GM18511 (cell line): ENCODE measurements around the gene LZTR1.

ENCODE experiments used
- ATAC-seq: cut with Tn5 transposase; IDR thresholded peaks from one replicate; pipeline ENCODE4 v1.9.1; 2021; ENCODE audit warnings: mild to moderate bottlenecking, moderate library complexity; ENCODE audit not compliant: unreplicated experiment

Gene LZTR1

DNA sequence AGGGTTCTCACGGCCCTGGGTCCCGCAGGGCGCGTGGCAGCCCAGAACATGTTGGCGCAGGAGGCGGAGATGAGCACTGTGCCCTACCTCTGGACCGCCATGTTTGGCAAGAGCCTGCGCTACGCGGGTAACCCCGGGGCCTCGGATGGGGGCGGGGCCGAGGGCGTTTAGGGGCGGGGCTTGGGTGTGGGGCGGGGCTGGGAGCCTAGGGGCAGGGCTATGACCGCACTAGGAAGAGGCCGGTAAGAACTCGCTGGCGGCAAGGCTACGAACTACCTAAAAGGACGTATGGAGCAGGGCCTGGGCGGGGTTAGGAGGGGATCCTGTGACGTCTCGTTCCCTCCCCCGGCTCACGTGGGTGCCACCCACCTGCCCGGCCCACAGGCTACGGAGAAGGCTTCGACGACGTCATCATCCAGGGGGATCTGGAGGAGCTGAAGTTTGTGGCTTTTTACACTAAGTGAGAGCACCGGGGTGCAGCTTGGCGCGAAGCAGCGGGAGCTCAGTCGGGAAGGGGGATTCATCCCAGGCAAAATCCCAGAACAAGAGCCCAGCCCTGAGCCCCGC, 2.8 kb upstream of the LZTR1 start:
- no peak for ATAC-seq

DNA sequence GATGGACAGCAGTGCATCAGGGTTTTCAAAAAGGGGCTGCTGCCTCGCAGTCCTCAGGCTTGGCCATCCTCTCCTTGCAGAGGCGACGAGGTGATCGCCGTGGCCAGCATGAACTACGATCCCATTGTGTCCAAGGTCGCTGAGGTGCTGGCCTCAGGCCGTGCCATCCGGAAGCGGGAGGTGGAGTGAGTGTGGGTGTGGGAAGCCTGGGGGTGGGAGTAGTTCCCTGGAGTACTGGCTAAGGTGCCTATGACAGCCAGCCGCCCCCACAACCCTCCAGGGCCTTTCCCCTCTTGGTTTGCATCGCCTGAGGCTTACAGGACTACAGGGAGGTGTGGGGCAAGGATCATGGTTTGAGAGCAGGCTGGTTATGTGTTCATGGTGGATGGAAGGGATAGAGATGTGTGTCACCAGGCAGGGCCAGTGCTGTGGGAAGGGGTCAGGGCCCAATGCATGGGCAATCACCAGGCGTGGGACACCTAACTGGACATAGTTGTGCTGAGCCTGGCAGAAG, 2.1 kb upstream of the LZTR1 start:
- ATAC-seq, result no peak

DNA sequence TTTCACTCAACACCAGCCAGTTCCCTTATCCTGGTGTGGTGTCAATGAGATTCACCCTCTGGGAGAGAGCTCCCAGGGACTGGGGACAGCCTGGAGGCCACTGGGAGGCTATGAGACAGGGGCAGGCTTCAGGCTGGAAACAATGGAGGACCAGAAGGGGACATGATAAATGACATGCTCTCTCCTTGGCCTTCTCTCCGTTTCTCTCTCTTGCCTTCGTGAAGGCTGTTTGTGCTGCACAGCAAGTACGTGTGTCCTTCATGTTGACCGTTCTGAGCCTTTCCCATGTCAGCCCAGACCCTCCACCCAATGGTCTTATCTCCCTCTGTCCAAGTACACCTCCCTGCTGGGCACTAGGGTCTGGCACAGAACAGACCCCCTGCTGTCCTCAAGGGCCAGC, 1.6 kb upstream of the LZTR1 start:
- no peak for ATAC-seq

DNA sequence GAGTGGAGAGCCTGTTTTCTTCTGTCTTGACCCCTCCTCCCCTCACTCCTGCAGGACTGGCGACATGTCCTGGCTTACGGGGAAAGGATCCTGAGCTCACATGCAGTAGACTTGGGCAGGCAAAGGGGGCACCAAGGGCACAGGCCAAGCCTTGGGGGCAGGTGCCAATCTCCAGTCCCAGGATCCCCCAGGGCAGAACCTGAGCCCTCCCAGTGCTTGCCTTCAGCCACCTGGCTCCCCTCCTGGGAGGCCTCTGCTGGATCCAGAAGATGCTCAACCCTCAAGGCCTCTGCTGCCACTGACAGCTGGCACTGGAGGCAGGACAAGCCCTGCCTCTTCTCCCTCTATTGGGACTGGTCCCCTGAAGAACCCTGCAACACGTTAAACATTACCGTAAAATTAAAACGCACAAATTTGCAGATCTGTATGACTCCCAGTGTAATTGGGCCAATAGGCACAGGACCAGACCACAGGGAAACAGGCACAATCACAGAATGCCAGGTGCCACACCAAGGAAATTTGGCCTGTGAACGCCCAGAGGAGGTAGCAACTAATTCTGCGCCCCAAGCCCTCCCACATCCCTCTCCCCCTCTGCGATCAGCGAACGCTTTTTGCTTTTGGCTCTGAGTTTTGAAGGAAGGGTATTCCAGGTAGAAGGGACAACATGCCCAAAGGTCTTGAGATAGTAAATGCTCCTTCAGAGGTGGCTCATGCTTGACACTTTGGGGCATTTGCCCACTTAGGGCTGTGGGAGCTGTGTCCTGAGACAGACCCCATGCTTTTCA, 967 bp upstream of the LZTR1 start:
- ATAC-seq, result no peak

DNA sequence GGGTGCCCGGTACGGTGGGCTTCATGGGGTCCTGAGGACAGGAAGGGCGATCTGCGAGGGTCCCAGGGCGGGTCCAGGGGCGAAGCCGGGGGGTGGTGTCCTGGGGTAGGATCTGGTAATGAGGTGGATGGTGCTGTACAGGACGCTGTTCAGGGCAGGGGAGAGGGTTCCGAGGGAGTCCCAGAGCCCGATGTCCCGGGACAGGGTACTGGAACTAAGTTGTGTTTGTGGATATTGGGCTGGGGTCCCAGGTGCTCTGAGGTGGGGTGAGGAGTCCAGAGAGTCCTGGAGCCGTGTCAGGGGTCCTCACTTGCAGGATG, 426 bp downstream of the LZTR1 start:
- ATAC-seq, result peak; percentile 33

DNA sequence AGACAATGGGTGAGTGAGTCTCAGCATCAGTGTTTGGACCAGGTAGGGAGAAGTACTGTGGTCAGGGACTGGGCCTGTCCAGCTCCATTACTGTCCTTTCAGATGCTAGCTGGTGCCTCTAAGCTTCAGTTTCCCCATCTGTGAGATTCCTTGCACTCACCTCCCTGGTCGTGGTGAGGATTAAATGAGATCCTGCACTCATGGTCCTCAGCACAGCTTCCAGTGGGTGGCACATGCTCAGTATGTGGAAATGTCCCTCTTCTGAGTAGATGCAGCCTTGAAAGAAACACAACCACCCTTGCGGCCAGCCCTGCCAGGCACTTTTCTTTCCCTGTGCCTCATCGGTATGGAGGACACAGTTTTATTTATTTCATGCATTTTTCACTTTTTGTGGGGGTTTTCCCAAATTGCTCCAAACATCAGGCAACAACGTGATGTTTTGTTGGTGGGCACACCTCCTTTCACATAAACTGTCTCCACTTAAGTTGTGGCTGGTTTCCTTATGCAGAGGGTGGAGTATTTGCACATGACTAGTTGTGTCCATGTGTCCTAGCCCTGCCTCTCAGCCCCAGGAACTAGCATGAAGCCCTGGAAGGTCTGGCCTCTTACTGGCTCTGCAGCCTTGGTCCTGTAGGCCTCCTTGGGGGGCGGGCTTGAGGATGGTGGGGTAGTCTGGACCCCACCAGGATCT, 1.1 kb downstream of the LZTR1 start:
- ATAC-seq, result no peak

DNA sequence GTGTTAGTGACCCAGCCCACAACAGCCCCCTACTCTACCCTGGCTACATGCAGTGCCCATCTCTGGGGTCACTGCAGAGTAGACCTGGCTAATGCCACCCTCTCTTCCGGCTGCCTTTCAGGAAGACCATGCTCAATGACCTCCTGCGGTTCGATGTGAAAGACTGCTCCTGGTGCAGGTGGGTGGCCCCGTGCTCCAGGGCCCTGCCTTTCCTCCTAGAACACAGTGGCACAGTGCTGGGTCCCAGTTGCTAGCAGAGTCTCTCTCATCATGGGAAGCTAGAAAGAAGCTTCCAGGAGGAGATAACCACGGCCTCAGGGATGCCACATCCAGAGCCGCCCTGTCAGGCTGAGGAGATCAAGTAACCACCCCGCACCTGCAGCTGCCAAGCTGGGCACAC, 3.6 kb downstream of the LZTR1 start:
- no peak for ATAC-seq

DNA sequence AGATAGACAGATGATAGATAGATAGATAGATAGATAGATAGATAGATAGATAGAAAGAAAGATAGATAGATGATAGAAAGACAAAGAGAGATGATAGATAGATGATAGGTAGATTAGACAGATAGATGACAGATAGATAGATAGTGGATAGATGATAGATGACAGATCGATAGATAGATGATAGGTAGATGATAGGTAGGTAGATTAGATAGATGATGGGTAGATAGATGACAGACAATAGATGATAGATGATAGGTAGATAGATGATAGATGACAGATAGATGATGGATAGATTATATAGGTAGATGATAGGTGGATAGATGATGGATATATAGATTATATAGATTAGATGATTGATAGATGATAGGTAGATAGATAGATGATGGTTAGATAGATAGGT, 4.3 kb downstream of the LZTR1 start:
- ATAC-seq, result no peak

DNA sequence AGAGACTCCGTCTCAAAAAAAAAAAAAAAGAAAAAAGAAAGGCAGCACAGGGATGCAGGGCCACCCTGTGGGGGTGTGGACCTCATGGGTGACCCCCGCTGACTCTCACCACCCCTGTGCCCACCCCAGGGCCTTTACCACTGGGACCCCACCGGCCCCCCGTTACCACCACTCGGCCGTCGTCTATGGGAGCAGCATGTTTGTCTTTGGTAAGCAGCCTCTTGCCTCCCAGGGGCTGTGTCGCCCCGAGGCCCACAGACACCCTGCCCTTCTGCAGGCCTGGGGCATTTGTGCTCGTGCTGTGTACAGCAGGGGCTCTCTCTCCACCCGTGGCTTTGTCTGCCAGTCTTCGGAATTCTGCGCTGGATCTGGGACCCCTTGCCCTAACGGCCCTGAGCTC, 5.3 kb downstream of the LZTR1 start:
- ATAC-seq, result no peak

DNA sequence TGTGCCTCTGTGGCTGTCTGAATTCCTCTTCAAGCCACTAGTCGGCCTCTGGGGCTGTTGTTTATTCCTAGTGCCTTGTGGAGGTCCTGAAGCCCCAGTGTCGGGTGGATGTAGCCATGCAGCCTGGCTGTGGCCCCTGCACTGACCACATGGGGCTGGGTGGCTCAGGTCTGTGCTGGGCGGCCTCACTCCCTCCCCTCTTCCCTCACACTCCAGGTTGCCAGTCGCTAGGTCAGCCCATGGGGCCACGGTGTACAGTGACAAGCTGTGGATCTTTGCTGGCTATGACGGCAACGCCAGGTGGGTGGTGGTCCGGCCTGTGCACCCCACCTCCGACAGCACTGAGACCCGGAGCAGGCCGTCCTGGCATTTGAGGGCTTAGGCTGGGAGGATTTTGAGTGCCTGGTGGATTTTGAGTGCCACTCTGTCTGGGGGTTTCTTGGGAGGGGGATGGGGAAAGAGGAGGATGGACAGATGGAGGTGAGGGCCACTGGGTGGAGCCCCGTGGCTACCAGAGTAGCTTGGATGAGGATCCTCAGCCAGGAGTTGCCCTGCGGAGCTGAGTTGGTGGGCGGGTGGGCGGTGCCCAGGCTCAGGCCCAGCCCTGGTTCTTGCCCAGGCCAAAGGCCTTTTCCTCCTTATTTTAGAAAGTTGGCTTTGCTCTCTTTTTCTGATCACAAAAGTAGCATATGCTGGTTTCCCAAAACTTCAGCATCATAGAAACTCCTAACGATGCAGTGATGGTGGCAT, 6.7 kb downstream of the LZTR1 start:
- ATAC-seq, result no peak

DNA sequence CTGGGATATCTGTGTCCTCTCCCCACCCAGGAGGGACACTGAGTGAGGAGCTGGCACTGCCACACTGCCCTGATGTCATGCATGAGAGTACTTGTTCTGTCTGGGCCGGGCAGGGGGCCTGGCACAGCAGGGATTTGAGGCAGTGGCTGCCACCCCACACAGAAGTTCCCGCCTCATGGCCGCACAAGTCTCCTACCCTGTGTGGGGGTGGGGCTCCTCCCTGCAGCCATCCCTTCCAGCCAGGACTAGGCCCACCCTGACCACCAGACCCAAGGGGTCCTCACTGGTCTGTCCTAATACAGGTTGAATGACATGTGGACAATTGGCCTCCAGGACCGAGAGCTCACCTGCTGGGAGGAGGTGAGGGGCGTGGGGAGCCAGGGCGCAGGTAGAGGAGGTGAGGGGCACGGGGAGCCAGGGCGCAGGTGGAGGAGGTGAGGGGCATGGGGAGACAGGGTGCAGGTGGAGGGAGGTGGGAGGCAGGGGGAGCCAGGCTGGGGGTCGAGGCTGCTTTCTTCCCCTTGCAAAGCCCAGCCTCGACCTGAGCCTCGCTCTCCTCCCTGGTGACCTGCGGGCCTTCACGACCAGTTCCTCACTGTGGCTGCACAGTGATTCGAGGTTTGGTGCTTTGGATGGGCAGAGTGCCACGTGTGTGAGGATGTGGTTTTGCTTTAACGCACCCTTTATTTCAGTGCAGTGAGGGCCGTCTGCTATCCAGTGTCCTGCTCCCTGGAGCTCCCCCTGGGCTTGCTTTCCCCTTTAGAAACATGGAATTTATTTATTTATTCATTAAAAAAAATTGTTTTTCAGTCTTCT, 7.4 kb downstream of the LZTR1 start:
- ATAC-seq, result no peak

DNA sequence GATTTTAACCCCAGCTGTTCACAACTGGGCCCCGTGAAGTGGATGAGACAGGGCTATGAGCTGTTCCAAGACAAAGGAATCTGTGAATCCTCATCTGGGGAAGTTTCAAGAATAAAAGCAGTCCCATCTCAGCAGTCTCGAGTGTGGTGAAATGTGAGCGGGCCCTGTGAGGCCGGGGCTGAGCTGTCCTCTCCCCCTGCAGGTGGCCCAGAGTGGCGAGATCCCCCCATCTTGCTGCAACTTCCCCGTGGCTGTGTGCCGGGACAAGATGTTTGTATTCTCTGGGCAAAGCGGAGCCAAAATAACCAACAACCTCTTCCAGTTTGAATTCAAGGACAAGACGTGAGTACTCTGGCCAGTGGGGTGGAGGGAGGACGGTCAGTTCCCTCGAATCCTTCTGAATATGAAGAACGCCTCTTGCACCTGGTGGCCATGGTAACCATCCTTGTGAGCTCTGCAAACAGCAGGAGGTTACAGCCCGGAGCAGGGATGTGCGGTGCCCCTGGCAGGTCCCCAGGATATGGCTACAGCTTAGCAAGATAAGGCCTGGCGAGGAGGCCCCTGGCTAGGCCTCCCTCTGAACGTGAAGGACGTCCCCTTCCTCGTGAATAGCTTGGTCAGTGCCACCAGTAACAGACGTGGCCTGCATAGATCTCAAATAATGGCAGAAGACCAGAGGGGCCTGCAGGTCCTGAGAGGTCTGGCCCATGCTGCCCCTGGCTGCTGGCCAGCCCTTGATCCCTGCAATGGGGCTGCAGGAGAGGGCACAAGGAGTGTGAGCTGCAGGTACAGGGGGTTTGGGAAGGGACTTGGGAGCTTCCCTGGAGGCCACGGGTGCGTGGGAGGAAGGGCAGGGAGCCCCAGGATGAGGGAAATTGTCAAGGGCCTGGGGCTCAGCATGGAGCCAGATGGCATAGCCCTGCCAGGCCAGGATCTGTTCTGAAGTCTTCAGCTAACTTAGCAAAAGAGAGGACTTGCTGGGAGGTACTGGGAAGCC, 8.4 kb downstream of the LZTR1 start:
- ATAC-seq, result no peak

DNA sequence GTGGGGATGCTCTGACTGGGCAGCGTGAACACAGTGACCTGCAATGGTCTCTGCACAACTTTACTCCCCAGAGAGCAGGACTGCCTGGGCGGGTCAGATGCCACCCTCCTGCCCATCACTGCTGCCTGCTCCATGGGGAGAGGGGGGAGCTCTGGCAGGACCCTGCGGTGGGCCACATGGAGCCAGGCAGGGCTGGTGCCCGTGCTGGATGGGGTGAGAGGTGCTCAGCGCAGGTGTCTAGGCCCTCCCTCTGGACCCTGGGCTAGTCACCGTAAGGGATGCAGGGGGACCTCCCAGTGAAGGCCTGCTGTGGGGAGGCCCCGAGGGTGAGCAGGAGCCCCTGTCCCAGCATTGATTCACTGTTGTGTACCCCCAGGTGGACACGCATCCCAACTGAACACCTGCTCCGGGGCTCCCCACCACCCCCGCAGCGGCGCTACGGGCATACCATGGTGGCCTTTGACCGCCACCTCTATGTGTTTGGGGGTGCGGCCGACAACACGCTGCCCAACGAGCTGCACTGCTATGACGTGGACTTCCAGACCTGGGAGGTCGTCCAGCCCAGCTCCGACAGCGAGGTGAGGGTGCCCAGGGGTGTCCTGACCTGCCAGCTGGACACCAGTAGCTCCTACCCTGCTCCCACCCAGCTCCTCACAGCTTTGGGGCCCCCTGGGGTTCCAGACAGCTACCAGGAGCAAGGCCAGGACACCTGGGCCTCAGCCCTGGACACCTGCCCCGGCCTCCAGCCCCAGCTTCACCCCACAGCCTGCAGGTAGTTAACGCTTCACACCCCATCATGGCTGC, 9.4 kb downstream of the LZTR1 start:
- no peak for ATAC-seq

DNA sequence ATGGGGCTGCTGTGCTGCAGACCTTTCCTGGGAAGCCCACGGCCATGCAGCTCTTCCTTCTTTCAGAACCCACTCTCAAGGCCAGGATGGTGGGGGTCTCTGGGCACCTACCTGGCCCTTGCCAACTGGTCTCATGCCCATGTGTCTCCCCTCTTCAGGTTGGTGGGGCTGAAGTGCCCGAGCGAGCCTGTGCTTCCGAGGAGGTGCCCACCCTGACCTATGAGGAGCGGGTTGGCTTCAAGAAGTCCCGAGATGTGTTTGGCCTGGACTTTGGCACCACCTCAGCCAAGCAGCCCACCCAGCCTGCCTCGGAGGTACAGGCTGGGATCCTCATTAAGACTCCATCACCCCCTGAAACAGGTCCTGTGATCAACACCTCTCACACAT, 10.0 kb downstream of the LZTR1 start:
- ATAC-seq, result no peak

DNA sequence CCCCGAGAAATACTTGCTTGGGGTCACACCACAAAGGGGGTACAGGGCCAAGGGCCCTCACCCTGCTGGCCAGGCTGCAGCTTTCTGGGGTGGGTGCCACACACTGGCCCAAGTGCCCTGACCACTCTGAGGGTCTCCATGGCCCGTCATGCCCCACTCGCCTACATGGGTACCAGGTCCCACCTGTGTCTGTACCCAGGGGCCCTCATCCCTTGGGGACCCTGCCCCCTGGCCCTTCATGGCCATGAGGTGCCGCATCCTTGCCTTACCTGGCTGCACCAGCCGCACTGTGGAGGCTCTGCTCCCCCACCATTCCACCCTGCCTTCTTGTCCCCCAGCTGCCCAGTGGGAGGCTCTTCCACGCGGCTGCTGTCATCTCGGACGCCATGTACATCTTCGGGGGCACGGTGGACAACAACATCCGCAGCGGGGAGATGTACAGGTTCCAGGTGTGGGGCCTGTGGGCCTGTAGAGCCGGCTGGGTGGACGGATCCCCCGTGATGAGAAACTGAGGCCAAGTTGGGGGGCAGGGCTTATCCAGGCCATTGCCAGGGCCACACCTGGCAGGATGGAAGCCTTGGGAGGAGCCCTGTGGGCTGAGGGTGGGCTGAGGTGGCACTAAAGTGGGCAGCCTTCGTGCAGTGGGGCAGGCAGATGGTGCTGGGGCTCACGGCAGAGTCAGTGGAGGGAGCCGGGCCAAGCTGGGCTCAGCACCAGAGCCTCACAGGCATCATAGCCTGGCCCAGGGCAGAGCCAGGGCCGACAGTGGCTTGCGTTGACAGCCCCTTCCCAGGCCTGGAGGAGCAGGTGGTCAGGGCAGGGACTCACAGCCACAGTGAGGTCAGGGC, 10.6 kb downstream of the LZTR1 start:
- no peak for ATAC-seq

DNA sequence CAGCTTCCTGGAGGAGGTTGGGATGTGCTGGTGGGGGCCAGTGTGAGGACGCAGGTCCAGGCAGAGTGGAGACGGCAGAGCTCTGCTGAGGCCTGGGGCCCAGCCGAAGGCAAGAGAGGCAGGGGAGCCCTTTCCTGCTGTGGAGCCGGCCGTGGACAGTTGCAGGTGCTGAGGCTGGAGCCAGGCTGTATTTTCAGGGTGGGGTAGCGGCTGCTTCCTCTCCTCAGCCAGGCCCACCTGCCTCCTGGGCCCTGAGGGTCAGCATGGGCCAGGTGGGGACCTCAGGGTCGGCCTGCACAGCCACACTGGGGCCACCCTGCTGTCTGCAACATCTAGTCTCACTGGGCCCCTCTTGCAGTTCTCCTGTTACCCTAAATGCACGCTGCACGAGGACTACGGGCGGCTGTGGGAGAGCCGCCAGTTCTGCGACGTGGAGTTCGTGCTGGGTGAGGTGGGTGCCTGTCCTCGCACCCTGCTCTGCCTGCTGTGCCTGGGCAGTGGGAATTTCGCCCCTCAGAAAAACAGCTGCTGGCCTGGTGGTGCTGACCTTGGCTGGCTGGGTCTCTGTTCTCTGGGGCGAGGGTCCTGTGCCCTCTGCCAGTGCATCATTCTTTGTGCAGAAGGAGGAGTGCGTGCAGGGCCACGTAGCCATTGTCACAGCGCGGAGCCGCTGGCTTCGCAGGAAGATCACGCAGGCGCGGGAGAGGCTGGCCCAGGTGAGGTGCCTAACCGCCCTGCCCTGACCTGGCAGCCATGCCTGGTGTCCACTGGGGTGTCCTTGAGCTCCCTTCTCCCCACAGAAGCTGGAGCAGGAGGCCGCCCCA, 11.4 kb downstream of the LZTR1 start:
- no peak for ATAC-seq
